Activated naive CD8-positive, alpha-beta T cell treated with anti-CD3 and anti-CD28 coated beads, Interleukin-2, amount 50 U/mL, for 16 hours (primary cell): Measurements from ENCODE around the gene CLRN3.
A peak's percentile ranks its signal among the peaks of the same experiment; 100 is the strongest.

Experiments used
- DNase-seq: peaks from one replicate; pipeline ENCODE4 v3.0.0-alpha.2; 2020; ENCODE audit warnings: low read depth, low spot score

The CLRN3 gene

DNA sequence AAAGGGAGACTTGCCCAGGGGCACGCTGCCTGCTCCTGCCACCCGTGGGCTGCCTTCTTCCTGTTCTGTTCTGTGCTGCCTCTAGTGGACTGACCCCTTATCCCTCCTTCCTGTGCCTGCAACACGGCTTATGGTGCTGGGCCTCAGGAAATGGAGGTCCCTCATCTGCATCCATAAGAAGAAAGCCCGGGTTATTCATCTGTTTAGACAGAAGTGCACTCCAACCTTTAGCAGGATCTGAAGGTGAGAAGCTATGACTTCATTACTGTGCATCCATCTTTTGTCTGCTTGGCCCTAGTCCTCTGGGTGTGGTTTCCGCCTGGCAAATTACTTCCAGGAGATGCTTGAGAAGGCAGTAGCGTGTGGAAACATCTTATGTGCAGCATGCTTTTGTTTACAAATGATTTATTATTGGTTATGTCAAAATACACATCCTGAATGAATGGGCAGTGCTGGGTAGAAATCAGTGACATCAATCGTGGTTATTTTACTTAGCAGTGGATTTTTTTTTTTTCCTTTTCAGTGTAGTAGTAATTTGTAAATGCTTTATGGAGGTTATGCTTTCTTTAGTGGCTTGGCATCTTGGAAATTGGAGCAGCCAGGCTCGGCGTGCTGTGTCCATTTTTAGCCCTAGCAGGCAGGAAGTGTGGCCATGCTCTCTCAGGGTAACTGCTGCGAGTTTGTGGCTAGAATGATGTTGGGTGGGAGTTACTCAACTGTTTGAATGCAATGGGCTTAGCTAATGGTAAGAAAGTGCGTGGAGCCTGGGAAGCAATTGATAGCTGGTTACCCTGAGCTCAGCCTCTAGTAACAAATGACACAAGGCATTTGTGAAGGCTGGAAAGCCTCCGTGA, 26.9 kb upstream of the CLRN3 start:
- DNase-seq, result no peak

DNA sequence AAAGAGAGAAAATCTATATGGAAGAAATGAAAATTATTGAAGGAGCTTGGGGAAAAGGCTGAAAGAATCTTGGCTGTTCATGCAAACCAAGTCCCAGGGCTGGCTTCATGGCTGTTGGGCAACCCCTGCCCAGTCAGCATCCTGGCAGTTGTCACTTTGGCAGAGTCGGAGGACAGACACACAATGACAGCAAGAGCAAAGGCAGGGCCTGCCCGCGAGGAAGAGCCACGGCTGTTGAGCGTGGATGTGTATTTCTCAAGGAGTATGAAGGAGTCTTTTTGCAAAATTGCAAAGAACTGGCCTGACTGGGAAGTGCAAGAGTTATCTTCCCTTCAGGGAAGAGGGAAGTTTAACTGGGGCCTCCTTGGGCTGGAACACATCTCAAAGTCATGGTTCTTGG, 25.8 kb upstream of the CLRN3 start:
- DNase-seq, result no peak

DNA sequence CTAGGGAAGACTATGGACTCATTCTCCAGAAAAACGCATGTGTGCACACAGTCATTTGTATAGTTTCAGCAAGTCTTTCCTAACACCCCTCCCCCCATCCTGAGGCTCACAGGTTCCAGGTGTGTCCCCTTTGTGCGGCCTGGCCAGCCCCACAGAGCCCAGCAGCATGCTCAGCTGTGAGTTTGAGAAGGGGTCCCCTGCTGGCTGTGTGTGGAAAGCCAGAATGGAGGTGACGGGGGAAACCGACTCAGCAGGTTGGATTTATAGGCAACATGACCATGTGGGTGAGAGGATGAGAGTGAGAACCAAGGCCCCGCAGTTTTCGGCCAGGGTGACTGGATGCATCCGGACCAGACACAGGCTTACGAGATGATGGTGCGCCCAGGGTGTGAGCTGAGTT, 24.1 kb upstream of the CLRN3 start:
- no peak for DNase-seq

DNA sequence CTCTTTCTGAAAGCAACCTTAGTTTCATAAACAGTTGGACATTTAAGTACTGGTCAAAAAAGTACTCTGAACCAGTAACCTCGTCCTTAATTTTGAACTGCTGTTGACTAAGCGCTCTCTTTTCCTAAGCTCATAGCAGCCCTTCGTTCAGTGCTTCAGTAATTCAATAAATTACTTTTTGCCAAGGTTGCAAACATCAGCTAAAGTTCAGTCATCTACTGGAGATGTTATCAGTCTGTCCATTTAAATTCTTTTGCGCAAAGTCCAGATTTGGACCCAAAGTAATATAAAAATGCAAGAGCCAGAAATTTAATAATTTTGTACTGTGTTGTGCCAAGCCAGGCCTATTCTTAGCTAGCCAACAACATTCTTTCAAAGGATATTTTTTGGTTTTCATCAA, 22.6 kb upstream of the CLRN3 start:
- DNase-seq, result no peak

DNA sequence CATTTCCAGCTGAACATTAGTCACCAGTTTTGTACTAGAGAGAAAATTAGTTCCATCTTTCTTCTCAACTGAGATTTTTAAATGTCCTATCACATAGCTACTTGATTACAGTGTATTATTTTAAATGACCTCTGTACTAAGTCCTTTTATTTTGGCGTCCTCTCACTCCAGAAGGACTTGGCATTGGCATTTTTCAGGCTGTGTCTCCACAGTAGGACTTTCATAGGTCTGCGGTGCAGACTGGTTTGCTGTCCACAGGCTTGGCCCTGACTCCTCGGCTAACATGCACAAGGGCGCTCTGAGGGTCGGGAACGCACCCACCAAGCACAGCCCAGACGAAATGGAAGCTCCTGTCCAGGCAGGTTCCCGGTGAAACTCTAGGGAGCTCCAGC, 20.6 kb upstream of the CLRN3 start:
- DNase-seq, result no peak

DNA sequence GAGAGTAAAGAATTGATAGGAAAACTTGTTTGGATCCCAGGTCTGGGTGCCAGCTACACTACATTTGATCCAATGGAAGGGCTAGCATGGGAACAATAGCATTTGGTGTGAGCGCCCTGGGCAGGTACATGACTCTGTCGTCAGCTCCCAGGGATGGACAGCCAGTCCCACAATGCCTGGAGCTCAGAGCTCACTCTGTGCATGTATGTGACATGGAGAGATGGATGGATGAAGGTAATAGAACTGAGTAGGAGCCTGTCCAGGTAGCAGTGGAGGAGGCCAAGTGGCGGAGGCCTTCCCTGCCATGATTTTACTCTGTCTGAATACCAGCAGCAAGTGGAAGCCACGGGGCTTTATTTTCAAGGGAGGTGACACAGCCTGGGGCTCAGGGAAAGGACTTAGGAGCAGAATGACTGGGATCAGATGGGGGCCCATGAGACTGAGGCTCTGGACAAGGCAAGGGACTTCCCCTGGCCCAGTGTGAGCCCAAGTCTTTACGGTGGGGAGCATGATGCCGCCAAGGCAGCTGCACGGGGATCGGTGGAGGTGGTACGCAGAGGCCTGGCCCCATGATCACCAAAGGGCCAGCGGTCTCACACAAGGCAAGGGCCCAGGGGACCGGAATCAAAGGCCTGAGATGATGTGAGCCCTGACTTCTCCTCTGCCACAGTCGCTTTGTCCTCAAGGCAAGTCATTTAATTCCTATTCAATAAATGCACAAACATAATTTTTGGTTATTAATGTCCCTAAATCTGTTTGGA, 20.0 kb upstream of the CLRN3 start:
- no peak for DNase-seq

DNA sequence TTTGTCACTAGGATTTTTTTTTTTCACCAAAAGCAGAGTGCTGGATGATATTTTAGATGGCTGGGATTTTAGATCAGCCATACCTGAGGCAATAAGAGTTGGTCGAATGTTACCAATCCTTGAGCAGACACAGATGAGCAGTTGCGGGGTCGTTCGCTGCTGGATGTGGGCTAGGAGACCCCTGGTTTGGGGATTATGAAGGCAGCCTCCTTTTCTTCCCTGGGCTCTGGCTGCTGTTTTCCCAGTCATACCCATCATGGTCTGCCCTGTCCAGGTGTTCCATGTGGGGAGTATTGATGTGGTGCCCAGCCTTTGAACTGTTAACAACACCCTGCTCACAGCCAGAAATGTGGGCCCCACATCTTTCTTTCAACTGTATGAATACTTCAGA, 19.1 kb upstream of the CLRN3 start:
- no peak for DNase-seq

DNA sequence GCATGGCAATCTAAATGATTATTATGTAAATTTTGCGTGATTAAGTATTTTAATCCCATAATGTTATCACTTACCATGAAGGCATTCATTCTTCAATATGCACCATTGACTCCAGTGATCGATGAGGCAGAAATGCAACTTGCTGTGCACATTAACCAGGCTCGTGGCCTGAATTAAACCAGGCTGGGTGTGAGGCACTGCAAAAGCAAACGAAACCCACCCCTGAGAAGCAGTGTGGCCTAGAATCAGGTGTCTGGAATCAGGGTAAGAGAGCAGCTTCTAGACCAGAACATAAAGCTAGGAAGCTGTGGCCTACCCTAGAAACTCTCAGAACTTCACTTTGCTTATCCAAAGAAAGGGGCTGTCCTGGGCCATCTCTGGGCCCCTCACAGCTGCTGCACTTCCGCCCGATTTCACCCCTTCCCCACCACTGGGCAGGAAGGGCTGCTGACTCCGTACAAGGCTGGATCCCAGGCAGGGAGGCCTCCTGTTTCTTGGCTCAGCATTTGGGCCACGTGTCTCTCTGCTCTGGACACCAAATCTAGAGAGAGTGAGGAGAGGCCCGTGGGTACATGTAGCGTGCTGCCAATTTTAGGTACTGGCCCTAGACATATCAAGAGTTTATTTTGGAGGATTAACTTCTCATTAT, 18.6 kb upstream of the CLRN3 start:
- no peak for DNase-seq

DNA sequence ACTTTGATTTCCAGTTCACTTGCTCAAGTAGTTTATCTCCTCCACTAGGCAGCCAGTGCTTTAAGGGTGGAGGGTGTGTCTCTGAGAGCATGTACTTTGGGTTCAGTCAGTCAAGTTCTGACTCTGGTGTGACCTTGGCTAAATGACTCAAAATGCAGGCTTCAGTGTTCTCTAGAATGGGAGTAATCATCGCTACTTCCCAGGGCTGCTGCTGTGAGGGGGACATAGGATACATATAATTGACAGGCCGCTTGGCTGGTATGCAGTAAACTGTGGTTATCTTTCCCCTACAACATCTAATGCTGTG, 17.7 kb upstream of the CLRN3 start:
- DNase-seq, result no peak

DNA sequence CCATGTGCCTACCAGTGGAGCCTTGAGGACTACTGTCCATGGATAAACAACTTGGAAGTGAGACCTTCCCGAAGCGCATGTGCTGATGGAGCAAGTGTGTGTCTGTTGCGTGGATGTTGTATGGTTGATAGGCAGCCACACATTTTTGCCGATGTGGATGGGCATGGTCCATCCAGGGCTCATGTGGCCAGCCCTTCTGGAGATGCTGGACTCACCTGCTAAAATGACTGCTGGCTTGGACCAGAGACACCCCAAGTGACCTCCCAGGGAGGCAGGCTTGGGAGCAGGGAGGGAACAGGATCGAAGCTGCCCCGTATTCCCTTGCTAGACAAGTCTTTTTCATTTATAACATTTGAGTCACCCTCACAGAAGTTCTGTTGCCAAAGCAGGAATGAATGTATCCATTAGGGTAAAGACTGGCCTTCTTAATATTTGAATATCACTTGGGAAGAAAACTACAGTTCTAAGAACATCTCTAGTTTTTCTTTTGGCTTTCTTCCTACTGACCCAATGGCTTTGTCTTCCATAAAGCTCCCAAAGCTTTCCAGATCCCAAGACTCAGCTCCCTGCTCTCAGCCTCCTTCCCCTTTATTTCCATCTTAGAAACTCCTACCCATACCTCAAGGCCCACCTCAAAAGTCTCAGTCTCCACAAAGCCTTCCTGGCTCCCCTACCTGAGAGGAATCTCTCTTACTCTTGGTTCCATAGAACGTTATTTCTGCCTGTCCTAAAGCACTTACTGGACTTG, 17.1 kb upstream of the CLRN3 start:
- DNase-seq, result no peak

DNA sequence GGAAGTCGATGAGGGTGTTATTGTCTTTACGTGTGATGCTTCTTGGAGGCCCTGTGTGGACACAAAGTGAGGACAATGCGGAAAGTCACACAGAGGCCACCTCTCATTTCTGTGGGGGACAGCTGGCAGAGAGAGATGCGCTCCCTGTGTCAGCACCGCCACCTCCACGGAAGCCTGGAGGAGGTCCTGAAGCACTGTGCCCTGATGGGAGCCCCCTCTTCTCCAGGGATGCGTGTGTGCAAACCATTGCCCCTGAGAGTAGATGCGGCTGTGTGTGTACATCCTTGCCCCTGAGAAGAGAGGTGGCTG, 16.2 kb upstream of the CLRN3 start:
- no peak for DNase-seq

DNA sequence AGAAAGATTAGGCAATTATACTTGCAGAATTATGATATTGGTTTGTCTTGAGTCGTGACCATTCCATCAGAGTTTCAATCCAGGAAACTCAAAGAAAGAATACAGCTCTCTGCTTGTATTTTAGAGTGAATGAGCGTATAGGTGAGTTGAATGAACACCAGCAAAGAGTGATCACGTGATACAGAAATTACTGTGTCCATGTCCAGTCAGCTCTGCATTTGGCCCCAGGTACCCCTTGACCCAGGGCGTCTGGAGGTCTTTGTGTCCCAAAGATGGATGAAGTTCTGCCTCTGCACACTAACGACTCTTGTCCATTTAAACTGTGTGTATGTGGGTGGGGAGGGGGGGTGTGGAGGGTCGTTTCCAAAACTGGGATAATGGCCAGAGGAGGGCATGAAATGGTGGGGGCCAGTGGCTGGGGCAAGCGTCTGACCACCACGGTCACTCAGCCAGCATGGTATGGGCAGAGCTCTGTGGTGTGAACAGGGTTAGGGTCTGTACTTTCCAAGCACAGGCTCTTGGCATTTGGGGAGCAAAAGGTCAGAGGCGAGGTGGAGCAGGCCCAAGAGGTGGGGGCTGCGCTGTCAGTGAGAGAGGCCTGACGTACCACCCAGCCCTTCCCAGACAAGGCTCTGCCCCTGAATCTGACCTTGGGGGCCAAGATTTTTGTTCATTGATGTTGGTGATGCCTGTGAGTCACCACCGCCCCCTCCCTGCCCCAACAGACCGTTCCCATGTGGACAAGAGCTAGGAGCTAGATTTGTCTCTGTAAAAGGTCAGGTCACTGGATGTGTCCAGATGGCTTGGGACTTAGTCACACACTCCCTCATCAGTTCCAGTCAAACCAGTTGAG, 15.6 kb upstream of the CLRN3 start:
- DNase-seq, result no peak

DNA sequence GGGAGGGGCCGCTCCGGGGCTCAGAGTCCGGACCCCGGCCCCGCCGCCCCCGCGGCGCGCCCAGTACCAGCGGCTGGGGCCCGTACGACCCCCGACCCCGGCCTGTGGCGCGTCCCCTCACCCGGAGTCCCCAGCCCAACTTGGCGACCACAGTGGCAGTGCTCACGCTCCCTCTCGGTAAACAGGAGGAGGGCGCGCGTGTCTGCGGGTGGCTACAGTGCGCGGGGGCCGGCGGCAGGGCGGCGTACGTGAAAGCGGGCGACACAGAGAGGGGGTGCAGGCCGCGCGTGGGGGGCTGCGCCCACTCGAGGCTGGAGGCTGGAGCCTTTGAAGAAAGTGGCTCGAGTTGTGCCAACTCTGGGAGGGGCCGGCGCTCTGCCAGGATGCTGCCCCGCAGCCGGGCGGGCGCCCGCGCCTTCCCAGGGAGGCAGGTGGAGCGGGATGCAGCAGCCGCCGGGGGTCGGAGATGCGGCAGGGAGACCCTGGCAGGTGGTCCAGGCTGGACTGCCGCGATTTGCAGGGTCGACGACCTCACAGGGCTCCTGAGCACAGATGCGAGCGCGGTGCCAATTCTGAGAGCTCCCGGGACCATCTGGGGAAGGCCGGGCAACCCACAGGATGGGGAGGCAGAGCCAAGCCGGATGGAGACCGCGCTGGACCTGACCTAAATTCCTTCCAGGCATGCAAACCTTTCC, 14.8 kb upstream of the CLRN3 start:
- no peak for DNase-seq

DNA sequence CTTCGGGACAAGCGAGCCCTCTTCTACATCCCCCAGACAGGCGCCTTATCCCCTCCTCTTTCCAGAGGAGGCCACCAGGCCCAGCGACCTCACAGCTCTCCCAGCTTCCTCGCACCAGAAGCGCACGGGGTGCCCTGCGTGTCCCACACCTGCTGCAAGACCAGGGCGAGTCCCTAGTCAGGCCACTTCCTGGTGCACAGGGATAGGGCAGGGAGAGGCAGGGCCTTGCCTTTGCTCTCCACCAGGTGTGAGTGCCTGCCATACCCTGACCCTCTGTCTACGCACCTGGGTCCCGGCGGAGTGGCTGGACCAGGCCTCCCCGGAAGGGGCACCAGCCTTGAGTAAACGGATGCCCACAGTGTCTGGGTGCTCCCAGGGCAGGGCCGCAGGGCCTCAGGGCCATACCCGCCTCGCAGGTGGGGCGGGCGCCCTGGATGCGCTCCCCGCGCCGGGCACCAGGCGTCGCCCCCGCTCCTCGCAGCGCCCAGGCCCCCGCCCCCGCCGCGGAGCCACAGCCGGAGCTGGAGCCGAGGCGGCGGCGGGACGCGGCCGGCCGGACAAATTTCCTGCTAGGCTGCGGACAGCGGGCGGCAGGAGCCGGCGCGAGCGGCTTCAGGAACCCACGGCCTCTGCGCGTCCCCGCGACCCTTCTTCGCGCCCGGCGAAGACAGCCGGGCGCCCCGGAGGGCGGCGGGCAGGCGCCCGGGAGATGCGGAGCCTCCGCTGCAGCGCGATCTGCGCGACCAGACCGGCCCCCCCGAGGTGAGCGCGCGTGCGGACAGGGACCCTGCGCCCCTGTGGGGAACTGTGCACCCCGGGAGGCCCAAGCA, 14.0 kb upstream of the CLRN3 start, which contains the start of gene PTPRE:
Gene PTPRE, plus strand, starts transcription at position 556 of the 830 bp plus-strand sequence. CDS start 133,779 bp downstream, outside the sequence.
- DNase-seq, result peak; percentile 30

DNA sequence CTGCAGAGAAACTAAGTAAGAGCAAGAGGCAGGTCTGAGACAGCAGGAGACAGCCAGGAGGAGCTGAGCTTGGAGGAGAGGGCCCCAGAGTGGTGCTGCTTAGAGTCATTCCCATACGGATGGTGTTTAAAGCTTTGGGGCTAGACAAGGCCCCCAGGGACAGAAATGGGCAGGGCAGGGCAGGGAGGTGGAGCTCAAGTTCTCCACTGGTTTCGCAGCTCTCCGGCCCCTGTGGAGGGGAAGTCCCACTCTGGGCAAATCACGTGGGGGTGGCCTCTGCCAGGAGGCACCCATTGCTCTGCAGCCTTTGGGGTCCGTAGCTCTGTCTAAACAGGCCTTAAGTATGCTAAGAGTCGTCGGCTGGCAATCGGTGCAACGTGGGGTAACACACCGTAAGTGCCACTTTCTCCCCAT, 13.1 kb upstream of the CLRN3 start:
- no peak for DNase-seq

DNA sequence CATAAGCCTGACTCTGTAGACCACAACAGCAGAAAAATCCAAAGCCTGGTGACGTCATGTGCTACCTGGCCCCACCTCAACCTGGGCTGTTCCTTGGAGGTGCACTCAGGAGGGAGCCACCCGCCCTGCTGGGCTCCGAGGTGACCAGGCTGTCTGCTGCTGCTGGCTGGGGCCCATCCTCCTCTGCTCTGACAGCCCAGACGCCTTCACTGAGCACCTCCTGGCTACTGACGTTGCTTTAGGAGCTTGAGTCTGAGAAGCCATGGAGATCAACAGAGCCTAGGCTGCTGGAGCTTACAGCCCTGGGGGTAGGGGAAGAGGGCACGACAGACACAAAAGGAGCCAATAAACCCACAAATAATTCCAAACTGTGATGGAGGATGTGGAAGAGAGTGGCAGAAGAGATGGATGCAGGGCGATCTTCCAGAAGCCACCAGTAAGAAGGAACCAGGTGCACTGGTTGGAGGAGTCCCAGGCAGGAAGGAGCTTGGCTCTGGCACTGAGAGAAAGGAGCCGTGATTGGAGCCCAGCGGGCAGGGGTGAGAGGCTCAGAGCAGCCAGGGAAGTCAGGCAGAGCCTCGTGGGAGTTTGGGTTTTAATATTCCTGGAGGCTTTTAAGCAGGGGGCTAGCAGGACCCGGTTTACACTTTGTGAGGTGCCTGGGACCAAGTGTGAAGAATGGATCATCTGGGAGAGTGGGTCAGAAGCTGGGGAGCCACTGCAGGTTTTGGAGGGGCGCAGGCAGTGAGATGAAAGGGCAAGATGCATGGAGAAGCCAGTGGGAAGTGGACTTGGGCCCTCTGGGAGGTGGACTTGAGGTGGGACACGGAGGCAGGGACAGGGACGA, 12.5 kb upstream of the CLRN3 start:
- no peak for DNase-seq

DNA sequence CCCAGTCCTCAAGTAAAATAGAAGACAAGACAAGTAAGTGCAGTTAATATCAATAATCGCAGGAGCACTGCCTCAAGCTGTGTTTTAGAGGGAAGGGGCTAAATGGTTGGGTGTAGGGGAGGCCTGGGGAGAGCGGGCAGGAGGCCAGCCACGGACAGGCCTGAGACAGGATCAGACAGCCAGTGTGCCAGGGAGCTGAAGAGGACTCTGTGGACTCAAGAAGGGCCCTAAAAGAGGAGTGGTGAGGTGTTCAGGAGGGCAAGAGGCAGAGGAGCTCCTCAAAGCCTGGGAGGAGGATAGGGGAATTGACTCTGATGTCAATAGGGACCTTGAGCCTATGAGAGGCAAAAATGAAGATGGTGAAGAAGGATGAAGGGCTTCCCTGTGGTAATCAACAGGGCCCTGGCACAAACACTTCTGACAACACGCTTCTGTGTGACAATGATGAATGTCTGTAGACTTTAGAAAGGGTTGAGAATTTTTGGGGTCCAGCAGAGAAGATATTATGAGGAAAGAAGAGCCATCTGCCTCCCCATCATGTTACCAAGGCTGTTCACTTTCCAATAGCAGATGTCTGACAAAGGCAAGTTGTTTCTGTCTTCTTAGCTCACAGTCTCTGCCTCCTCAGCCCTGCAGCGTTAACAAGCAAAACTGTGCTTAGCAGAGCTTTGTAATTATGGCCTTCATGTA, 11.7 kb upstream of the CLRN3 start:
- no peak for DNase-seq

DNA sequence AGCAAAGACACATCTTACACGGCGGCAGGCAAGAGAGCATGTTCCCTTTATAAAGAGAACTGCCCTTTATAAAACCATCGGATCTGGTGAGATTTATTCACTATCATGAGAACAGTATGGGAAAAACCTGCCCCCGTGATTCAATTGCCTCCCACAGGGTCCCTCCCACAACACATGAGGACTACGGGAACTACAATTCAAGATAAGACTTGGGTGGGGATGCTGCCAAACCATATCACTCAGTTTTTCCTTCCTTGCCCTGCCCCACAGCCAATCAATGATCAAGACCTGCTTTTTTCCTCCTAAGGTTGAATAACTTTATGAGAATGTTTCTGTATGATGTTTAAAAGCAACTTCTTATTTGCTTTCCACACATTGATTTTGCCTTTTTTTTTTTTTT, 11.0 kb upstream of the CLRN3 start:
- DNase-seq, result no peak
